HepG2 (cell line): ENCODE results near the gene TOMM40L.
"Not testable (repeated sequence)": the region's sequence is repeated elsewhere in the genome, so short reads cannot be mapped to it uniquely, and the experiment has no call there.

ENCODE experiments used
- HMGXB4 ChIP-seq, 2 experiments: sonication (generic) in 1 of 2; formaldehyde crosslinking in 1 of 2; IDR thresholded peaks; 2 replicates each; pipeline versions ENCODE4 v1.4.0 to v1.6.1; 2018 to 2020; ENCODE audit warnings: missing genetic modification reagents in 2 of 2, borderline replicate concordance in 1 of 2, low read depth in 1 of 2, mild to moderate bottlenecking in 1 of 2, missing biosample characterization in 1 of 2
- RELA ChIP-seq: sonication (generic); formaldehyde crosslinking; IDR thresholded peaks from 2 replicates; pipeline ENCODE4 v1.4.0; 2020; ENCODE audit warnings: missing genetic modification reagents
- TF ChIP-seq, protein P1 (sequence below): sonication (generic); formaldehyde crosslinking; IDR thresholded peaks from 2 replicates; pipeline ENCODE4 v1.5.0; 2020; ENCODE audit warnings: missing genetic modification reagents, mild to moderate bottlenecking, borderline replicate concordance

- not testable (repeated sequence) for TF ChIP-seq RELA; HMGXB4 (CRISPR knock-in tag; IDR thresholded peaks at IDR 0.05; ENCODE audit: borderline replicate concordance in 1 of 2, low read depth in 1 of 2)
- TF ChIP-seq, protein P1, sequence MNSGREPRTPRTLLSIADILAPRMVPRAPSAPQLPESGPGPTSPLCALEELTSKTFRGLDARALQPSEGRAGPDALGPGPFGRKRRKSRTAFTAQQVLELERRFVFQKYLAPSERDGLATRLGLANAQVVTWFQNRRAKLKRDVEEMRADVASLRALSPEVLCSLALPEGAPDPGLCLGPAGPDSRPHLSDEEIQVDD (CRISPR knock-in tag) = not testable (repeated sequence)
Observed at GRCh38 chr1:161257109-161257508, 31.2 kb downstream of the TOMM40L start.
